Muscle of back (tissue), 11 donors: ENCODE results near the gene NPPA. TPM values are rescaled to one million over a fixed set of nuclear protein-coding genes. Genes with fewer than 3 reads are reported as not detected.

Experiments used
- DNase-seq, 3 donors: peaks; one replicate each; pipeline versions ENCODE4 v3.0.0 to v3.0.0-alpha.2; 2013
- polyA plus RNA-seq, 10 donors: library from polyadenylated mRNA; unstranded; fragments of 120-200 nt; gene quantifications; one replicate each; pipeline ENCODE4 v1.2.1, GENCODE V29; 2013; ENCODE audit not compliant: insufficient read length in 10 of 10

The NPPA gene
- polyA plus RNA-seq, 10 donors = 0.81 to 2.9 (median 1.5) TPM

- DNase-seq = peak in 2 of 3 donors; percentile 25 to 54
Observed at GRCh38 chr1:11845641-11846335, 1.8 kb downstream of the NPPA start.

GRCh38 chr1:11842154-11843041, 5.2 kb downstream of the NPPA start:
- peak; percentile 22 to 67 (median 36) for DNase-seq

- no peak for DNase-seq
Observed at GRCh38 chr1:11841245-11842153, 6.1 kb downstream of the NPPA start.

- DNase-seq = no peak
Observed at GRCh38 chr1:11839727-11840705, 7.6 kb downstream of the NPPA start.

- DNase-seq = peak; percentile 42 to 79 (median 70)
Observed at GRCh38 chr1:11838349-11839272, 9.0 kb downstream of the NPPA start.

- DNase-seq = no peak
Observed at GRCh38 chr1:11837767-11838348, 9.7 kb downstream of the NPPA start.

- DNase-seq = no peak
Observed at GRCh38 chr1:11836955-11837766, 10.4 kb downstream of the NPPA start.

- DNase-seq = no peak
Observed at GRCh38 chr1:11835441-11836225, 11.9 kb downstream of the NPPA start.

- DNase-seq = no peak
Observed at GRCh38 chr1:11833900-11834299, 13.7 kb downstream of the NPPA start.

GRCh38 chr1:11833497-11833896, 14.1 kb downstream of the NPPA start:
- no peak for DNase-seq

- DNase-seq = no peak
Observed at GRCh38 chr1:11831945-11832725, 15.4 kb downstream of the NPPA start.

GRCh38 chr1:11828511-11828910, 19.1 kb downstream of the NPPA start:
- DNase-seq = no peak

GRCh38 chr1:11826946-11827345, 20.6 kb downstream of the NPPA start:
- DNase-seq = no peak

- no peak for DNase-seq
Observed at GRCh38 chr1:11825131-11825530, 22.5 kb downstream of the NPPA start.

- no peak for DNase-seq
Observed at GRCh38 chr1:11823366-11824137, 24.0 kb downstream of the NPPA start.

GRCh38 chr1:11822091-11822490, 25.5 kb downstream of the NPPA start:
- DNase-seq = no peak
